SU-DHL-6 (cell line): Measurements from ENCODE around the gene LAMA2.

Experiments
- H2AFZ ChIP-seq: fragments of 200-600 bp; sonication (generic); 2 replicates; pipeline ENCODE4 v1.6.1; 2014; ENCODE audit warnings: low read depth, mild to moderate bottlenecking, moderate library complexity, mixed read lengths, antibody characterized with exemption, low read length; ENCODE audit not compliant: severe bottlenecking
- H3F3A ChIP-seq: fragments of 200-600 bp; shearing (Covaris generic); 2 replicates; pipeline ENCODE4 v1.6.0; 2016; ENCODE audit warnings: antibody characterized with exemption, mild to moderate bottlenecking; ENCODE audit not compliant: insufficient read depth
- H3K27ac ChIP-seq: fragments of 200-600 bp; sonication (generic); 2 replicates; pipeline ENCODE4 v1.5.1; 2016; ENCODE audit warnings: low read depth, mild to moderate bottlenecking, low read length, moderate library complexity, mixed read lengths
- H3K27me3 ChIP-seq: fragments of 200-600 bp; sonication (generic), shearing (Covaris generic); 2 replicates; pipeline ENCODE4 v1.6.0; 2014; ENCODE audit warnings: mild to moderate bottlenecking, low read length
- H3K36me3 ChIP-seq: fragments of 200-600 bp; sonication (generic); 2 replicates; pipeline ENCODE4 v1.6.1; 2014; ENCODE audit warnings: mild to moderate bottlenecking, low read length, mixed read lengths
- H3K4me2 ChIP-seq: fragments of 300-600, 200-600 bp; shearing (Covaris generic), sonication (generic); 2 replicates; pipeline ENCODE4 v1.6.0; 2014; ENCODE audit warnings: low read length, low read depth, mild to moderate bottlenecking; ENCODE audit not compliant: poor library complexity, severe bottlenecking
- H3K4me3 ChIP-seq: fragments of 200-600 bp; sonication (generic); 2 replicates; pipeline ENCODE4 v1.5.1; 2014; ENCODE audit warnings: antibody characterized with exemption, low read length, mild to moderate bottlenecking, mixed read lengths; ENCODE audit not compliant: insufficient read depth, poor library complexity, severe bottlenecking
- H3K79me2 ChIP-seq: fragments of 200-600 bp; sonication (generic); 2 replicates; pipeline ENCODE4 v1.6.1; 2014; ENCODE audit warnings: mild to moderate bottlenecking, low read length, moderate library complexity; ENCODE audit not compliant: insufficient read depth
- H3K9ac ChIP-seq: fragments of 200-600 bp; sonication (generic); 2 replicates; pipeline ENCODE4 v1.7.0; 2014; ENCODE audit warnings: mild to moderate bottlenecking, low read length
- H3K9me2 ChIP-seq: fragments of 200-600 bp; sonication (generic); replicated peaks from 2 replicates; pipeline ENCODE4 v1.6.1; 2014; ENCODE audit warnings: low read length; ENCODE audit not compliant: insufficient read depth
- H3K9me3 ChIP-seq: fragments of 200-600 bp; sonication (generic); 2 replicates; pipeline ENCODE4 v1.6.1; 2014; ENCODE audit warnings: low read length, mixed read lengths; ENCODE audit not compliant: insufficient read depth
- H4K20me1 ChIP-seq: fragments of 200-600 bp; sonication (generic); 2 replicates; pipeline ENCODE4 v1.6.1; 2014; ENCODE audit warnings: low read depth, mild to moderate bottlenecking, antibody characterized with exemption, low read length, moderate library complexity, mixed read lengths
- EZH2phosphoT487 ChIP-seq: fragments of 200-600 bp; sonication (generic), shearing (Covaris generic); conservative IDR thresholded peaks from 2 replicates; pipeline ENCODE4 v1.6.1; 2018; ENCODE audit warnings: mild to moderate bottlenecking, antibody characterized with exemption, low read length, moderate library complexity, mixed read lengths
- TF ChIP-seq, protein P1 (sequence below): fragments of 200-600 bp; sonication (generic); IDR thresholded peaks from one replicate; pipeline ENCODE4 v1.5.1; 2017; ENCODE audit warnings: antibody characterized with exemption, mild to moderate bottlenecking, low read length, moderate library complexity; ENCODE audit not compliant: insufficient read depth, poor library complexity, severe bottlenecking

Gene LAMA2

DNA sequence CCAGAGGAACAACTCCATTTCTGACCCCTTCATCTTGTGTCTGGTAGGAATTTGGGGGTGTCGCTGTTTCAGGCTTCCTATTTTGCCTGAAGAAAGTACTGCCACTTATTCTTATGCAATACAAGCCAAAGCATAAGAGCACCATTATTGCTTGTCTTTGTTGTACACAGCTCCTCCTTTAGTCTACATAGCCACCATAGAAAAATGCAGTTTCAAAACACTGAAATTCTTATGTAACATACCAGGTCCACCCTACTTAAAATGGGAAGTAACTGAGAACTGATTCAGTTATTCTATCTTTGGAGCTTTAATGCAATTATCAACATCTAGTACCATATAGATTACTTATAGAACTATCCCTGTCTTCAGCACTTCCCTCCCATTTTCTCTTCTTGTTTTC lies 571.5 kb downstream of the LAMA2 start:
- TF ChIP-seq, protein P1, sequence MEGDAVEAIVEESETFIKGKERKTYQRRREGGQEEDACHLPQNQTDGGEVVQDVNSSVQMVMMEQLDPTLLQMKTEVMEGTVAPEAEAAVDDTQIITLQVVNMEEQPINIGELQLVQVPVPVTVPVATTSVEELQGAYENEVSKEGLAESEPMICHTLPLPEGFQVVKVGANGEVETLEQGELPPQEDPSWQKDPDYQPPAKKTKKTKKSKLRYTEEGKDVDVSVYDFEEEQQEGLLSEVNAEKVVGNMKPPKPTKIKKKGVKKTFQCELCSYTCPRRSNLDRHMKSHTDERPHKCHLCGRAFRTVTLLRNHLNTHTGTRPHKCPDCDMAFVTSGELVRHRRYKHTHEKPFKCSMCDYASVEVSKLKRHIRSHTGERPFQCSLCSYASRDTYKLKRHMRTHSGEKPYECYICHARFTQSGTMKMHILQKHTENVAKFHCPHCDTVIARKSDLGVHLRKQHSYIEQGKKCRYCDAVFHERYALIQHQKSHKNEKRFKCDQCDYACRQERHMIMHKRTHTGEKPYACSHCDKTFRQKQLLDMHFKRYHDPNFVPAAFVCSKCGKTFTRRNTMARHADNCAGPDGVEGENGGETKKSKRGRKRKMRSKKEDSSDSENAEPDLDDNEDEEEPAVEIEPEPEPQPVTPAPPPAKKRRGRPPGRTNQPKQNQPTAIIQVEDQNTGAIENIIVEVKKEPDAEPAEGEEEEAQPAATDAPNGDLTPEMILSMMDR, result no peak
- TF ChIP-seq EZH2phosphoT487, result no peak
- no peaks in the 10 kb centered on the region for H3F3A ChIP-seq

DNA sequence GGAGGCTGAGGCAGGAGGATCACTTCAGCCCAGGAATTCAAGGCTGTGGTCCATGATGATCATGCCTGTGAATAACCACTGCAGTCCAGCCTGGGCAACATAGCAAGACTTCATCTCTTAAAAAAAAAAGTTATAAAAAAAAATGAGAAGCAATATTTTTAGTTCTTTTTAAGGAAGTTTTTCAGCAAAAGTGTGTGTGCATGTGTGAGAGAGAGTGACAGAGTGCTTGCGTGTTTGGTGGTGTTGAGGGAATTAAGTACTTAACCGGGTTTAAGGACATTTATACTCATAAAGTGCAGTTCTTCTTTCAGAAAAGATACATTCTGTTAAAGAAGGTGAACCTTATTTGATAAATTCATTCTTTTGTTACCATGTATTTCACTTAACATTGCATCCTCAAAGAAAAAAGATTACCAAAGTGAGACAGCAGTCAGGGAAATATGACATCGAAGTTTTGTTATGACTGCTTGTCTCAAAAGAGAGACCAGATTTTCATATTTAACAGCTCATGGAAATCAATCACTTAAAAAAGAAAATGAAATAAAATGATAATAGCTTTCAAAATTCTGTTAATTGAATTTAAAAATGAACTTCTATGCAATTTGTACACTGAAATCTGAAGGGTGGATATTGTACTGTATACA lies 572.3 kb downstream of the LAMA2 start:
- Histone ChIP-seq H3K9me2 (no peaks in the 10 kb centered on the region), H3K27ac (no peak overlapping the region), H3K4me2 (no peak overlapping the region), H4K20me1 (no peaks in the 10 kb centered on the region), H3F3A (no peaks in the 10 kb centered on the region), H3K9me3 (no peaks in the 10 kb centered on the region), H2AFZ (no peak overlapping the region), H3K79me2 (no peaks in the 10 kb centered on the region), H3K4me3 (no peak overlapping the region), H3K36me3 (no peaks in the 10 kb centered on the region), H3K27me3 (no peaks in the 10 kb centered on the region), H3K9ac (no peak overlapping the region)
- TF ChIP-seq EZH2phosphoT487, result no peak

More for the DNA sequence above, 571.5 kb downstream of the LAMA2 start:
- Histone ChIP-seq H3K4me3 (no peak overlapping the region), H3K27me3 (no peaks in the 10 kb centered on the region), H3K9me2 (no peaks in the 10 kb centered on the region), H4K20me1 (no peaks in the 10 kb centered on the region), H3K4me2 (no peak overlapping the region), H3K36me3 (no peaks in the 10 kb centered on the region), H3K9ac (no peak overlapping the region), H3K9me3 (no peaks in the 10 kb centered on the region), H3K79me2 (no peaks in the 10 kb centered on the region), H3K27ac (no peak overlapping the region), H2AFZ (no peak overlapping the region)

DNA sequence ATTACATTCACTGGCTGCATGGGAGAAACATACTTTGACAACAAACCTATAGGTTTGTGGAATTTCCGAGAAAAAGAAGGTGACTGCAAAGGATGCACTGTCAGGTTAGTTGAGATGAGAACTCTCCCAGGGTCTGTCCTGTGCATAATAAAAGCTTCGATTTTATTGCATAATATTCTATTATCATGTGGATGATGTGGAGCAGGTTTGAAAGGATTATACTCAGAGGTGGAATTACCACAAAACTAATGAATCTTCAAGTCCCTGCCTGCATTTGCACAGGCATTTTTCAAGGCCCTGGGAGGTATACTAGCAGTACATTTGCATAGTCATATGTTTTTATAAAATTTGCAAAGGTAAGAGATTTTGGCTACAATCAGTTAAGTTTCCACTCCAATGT lies 577.3 kb downstream of the LAMA2 start:
- Histone ChIP-seq H3K36me3 (no peaks in the 10 kb centered on the region), H3K27me3 (no peaks in the 10 kb centered on the region), H2AFZ (no peak overlapping the region), H3K9me3 (no peaks in the 10 kb centered on the region), H3K9me2 (no peaks in the 10 kb centered on the region), H3K4me2 (no peak overlapping the region), H3F3A (no peaks in the 10 kb centered on the region), H3K27ac (no peak overlapping the region), H4K20me1 (no peaks in the 10 kb centered on the region), H3K79me2 (no peaks in the 10 kb centered on the region), H3K9ac (no peak overlapping the region), H3K4me3 (no peak overlapping the region)
- TF ChIP-seq, protein P1, result no peak
- TF ChIP-seq EZH2phosphoT487, result no peak

DNA sequence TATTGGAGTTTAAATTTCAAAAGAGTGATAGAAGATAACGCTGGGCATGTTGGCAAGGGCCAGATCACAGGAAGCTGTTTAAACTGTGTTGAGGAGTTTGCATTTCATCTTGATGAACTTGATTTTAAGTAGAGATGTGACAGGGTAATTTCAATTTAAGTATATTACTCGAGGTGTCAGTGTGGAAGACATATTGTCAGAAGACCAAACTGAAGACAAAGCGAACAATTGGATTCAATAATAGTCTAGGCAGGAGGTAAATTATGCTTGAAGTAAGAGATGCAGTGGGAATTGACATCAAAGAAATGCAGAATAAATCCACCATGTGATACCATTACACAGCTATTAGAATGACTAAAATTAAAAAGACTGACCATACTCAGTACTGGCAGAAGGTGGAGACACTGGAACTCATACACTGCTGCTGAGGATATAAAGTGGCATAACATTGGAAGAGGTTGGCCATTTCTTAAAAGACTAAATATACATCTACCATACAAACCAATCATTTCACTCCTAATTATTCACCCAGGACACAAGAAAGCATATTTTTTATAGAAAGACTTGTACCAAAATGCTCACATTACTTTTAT lies 586.2 kb downstream of the LAMA2 start:
- H2AFZ ChIP-seq, result no peak overlapping the region
- H3F3A ChIP-seq, result no peaks in the 10 kb centered on the region
- H3K27me3 ChIP-seq, result no peaks in the 10 kb centered on the region; the same call in 1 of the 2 replicates
- no peak for TF ChIP-seq EZH2phosphoT487
- TF ChIP-seq, protein P1, result no peak
- H4K20me1 ChIP-seq, result no peaks in the 10 kb centered on the region
- no peak overlapping the region for H3K4me3 ChIP-seq
- no peaks in the 10 kb centered on the region for H3K9me2 ChIP-seq
- H3K9ac ChIP-seq, result no peak overlapping the region
- no peak overlapping the region for H3K27ac ChIP-seq
- no peaks in the 10 kb centered on the region for H3K9me3 ChIP-seq
- no peak overlapping the region for H3K4me2 ChIP-seq
- no peaks in the 10 kb centered on the region for H3K36me3 ChIP-seq
- no peaks in the 10 kb centered on the region for H3K79me2 ChIP-seq
